Glutamatergic neuron (in vitro differentiated cells): ENCODE results near the gene HSD17B12. TPM values are rescaled to one million over a fixed set of nuclear protein-coding genes. Genes with fewer than 3 reads are reported as not detected.

Experiments used
- DNase-seq: peaks from one replicate; pipeline ENCODE4 v3.0.0; 2022
- H3K27ac Mint-ChIP-seq: one replicate; pipeline ENCODE4 v1.8.0; 2020; ENCODE audit warnings: mild to moderate bottlenecking, mixed read lengths, inconsistent platforms; ENCODE audit not compliant: unreplicated experiment
- H3K27me3 Mint-ChIP-seq: one replicate; pipeline ENCODE4 v1.8.0; 2020; ENCODE audit warnings: mild to moderate bottlenecking, moderate library complexity, mixed read lengths, inconsistent platforms; ENCODE audit not compliant: unreplicated experiment
- H3K36me3 Mint-ChIP-seq: one replicate; pipeline ENCODE4 v1.8.0; 2020; ENCODE audit warnings: mild to moderate bottlenecking, mixed read lengths, inconsistent platforms; ENCODE audit not compliant: unreplicated experiment
- H3K4me1 Mint-ChIP-seq: one replicate; pipeline ENCODE4 v1.8.0; 2020; ENCODE audit warnings: mild to moderate bottlenecking, low read depth, mixed read lengths, inconsistent platforms; ENCODE audit not compliant: unreplicated experiment
- H3K4me3 Mint-ChIP-seq: one replicate; pipeline ENCODE4 v1.8.0; 2020; ENCODE audit warnings: mild to moderate bottlenecking, mixed read lengths, inconsistent platforms; ENCODE audit not compliant: unreplicated experiment
- H3K9me3 Mint-ChIP-seq: one replicate; pipeline ENCODE4 v1.8.0; 2020; ENCODE audit warnings: mild to moderate bottlenecking, moderate library complexity, mixed read lengths, inconsistent platforms; ENCODE audit not compliant: unreplicated experiment
- CTCF ChIP-seq: fragments of 200-600 bp; sonication (generic); IDR thresholded peaks from one replicate; pipeline ENCODE4 v1.5.0; 2021; ENCODE audit not compliant: partially characterized antibody, unreplicated experiment
- total RNA-seq: library from RNA; stranded (reverse); fragmentation: NEBNext Ultra II Directional; extraction: Animal tissue kit (Norgen Biotek cat#: 25700); gene quantifications from one replicate; pipeline ENCODE4 v1.2.1, GENCODE V29; 2021; ENCODE audit not compliant: unreplicated experiment

HSD17B12 gene
- total RNA-seq, 1 donor from 2014 or later: 140 TPM

GRCh38 chr11:43853781-43854180 lies 173.2 kb downstream of the HSD17B12 start:
- no peaks in the 10 kb centered on the region for H3K36me3 Mint-ChIP-seq

DNA sequence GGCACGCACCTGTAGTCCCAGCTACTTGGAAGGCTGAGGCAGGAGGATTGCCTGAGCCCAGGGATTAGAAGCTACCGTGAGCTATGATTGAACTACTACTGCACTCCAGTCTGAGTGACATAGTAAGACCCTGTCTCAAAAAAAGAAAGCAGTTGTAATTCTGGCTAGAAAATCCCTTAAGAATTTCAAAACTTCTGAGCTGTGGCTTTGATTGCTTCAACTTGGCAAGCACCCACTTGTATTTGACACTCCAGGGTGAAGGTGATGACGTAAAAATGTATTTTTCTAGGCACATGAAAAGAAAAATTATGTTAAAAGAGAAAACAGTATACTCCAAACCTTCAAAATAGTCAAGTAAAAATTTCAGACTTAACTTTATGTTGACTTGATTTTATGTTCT lies 176.5 kb downstream of the HSD17B12 start:
- TF ChIP-seq CTCF: no peak
- Mint-ChIP-seq H3K27me3 (no peaks in the 10 kb centered on the region), H3K9me3 (no peaks in the 10 kb centered on the region), H3K4me1 (no peaks in the 10 kb centered on the region), H3K27ac (no peak overlapping the region), H3K36me3 (no peaks in the 10 kb centered on the region), H3K4me3 (no peak overlapping the region)
- no peak for DNase-seq

More at GRCh38 chr11:43853781-43854180, 173.2 kb downstream of the HSD17B12 start:
- no peak overlapping the region for H3K27ac Mint-ChIP-seq
- H3K27me3 Mint-ChIP-seq: no peaks in the 10 kb centered on the region
- no peak for TF ChIP-seq CTCF
- no peaks in the 10 kb centered on the region for H3K4me1 Mint-ChIP-seq
- H3K4me3 Mint-ChIP-seq: no peak overlapping the region
- peaks cover 1% of the 10 kb centered on the region for H3K9me3 Mint-ChIP-seq
- DNase-seq: no peak

DNA sequence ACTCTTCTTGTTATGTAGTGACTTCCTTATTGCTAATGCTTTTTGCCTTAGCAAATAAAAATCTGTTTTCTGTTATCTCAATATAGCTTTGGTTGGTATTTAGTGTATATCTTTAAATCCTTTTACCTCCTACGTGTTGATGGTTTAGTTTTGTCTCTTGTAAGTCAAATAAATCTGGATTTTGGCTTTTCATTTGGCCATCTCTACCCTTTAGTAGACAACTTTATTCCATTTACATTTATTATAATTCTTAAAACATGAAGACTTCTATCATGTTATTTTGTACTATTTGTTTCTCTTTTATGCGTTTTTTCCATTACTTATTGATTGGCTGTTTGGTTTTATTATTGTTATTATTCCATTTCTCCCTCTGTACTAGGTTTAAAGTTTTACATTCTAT lies 180.6 kb downstream of the HSD17B12 start:
- H3K27ac Mint-ChIP-seq: no peak overlapping the region
- no peak for TF ChIP-seq CTCF
- no peaks in the 10 kb centered on the region for H3K36me3 Mint-ChIP-seq
- DNase-seq: no peak
- H3K9me3 Mint-ChIP-seq: no peaks in the 10 kb centered on the region
- H3K27me3 Mint-ChIP-seq: no peaks in the 10 kb centered on the region
- H3K4me1 Mint-ChIP-seq: no peaks in the 10 kb centered on the region
- H3K4me3 Mint-ChIP-seq: no peak overlapping the region

- Mint-ChIP-seq H3K36me3 (no peaks in the 10 kb centered on the region), H3K9me3 (no peaks in the 10 kb centered on the region), H3K4me1 (no peaks in the 10 kb centered on the region), H3K27ac (no peak overlapping the region), H3K27me3 (peaks cover 2% of the 10 kb centered on the region), H3K4me3 (no peak overlapping the region)
- no peak for TF ChIP-seq CTCF
- DNase-seq: no peak
These were observed 186.0 kb downstream of the HSD17B12 start for GRCh38 chr11:43866520-43866919.

- TF ChIP-seq CTCF: no peak
- DNase-seq: no peak
- Mint-ChIP-seq H3K27ac (no peak overlapping the region), H3K4me1 (no peaks in the 10 kb centered on the region), H3K9me3 (no peaks in the 10 kb centered on the region), H3K36me3 (no peaks in the 10 kb centered on the region), H3K27me3 (peaks cover 5% of the 10 kb centered on the region), H3K4me3 (no peak overlapping the region)
These were observed 186.4 kb downstream of the HSD17B12 start for GRCh38 chr11:43866969-43867368.
